Measurements from ENCODE around the gene NCKAP1. TPM values are rescaled to one million over a fixed set of nuclear protein-coding genes. Genes with fewer than 3 reads are reported as not detected.

The NCKAP1 gene
- total and polyA plus RNA-seq, 10 of the 15 experiments (the other 5 are each of a cell fraction or from before 2014, with no cell fraction given): 0.11 to 1.5 (median 0.52) TPM

- TF ChIP-seq IRF3 (IDR thresholded peaks at IDR 0.05) (no peak), NR2C1 (IDR thresholded peaks at IDR 0.05) (no peak)
Observed at GRCh38 chr2:183035298-183035953, 2.8 kb downstream of the NCKAP1 start (continued).

GRCh38 chr2:183034806-183035205 lies 3.5 kb downstream of the NCKAP1 start:
- Histone ChIP-seq H3K36me3 (ENCODE audit: control insufficient read depth in 2 of 2, insufficient read depth in 2 of 2, low read length in 1 of 2) (no peaks in the 10 kb centered on the region), H3K9me3 (replicated peaks; ENCODE audit: control insufficient read depth, insufficient read depth, low read length) (no peaks in the 10 kb centered on the region), H3K27ac (ENCODE audit: control insufficient read depth, insufficient read depth) (no peak overlapping the region), H4K20me1 (ENCODE audit: control insufficient read depth, insufficient read depth) (no peaks in the 10 kb centered on the region), H2AFZ (ENCODE audit: control insufficient read depth, low read depth, low read length) (no peak overlapping the region), H3K4me2 (ENCODE audit: control insufficient read depth, insufficient read depth) (no peak overlapping the region), H3K79me2 (ENCODE audit: control insufficient read depth, insufficient read depth, low read length) (no peaks in the 10 kb centered on the region), H3K4me3 (no peak overlapping the region), H3K9ac (ENCODE audit: control insufficient read depth, insufficient read depth, low read length) (no peak overlapping the region), H3K4me1 (ENCODE audit: control insufficient read depth, insufficient read depth, low read length) (peaks cover 13% of the 10 kb centered on the region; the same call in 1 of the 2 replicates), H3K27me3 (replicated peaks in 1 of 2; ENCODE audit: control insufficient read depth in 2 of 2, insufficient read depth in 2 of 2, low read length in 1 of 2) (peaks cover 7 to 8% of the 10 kb centered on the region in 2 experiments)
- BruUV-seq (replicated peaks): no TSS peak
- ChIA-PET RAD21 (ENCODE audit: unreplicated experiment) (no interaction called here), CTCF (no interaction called here), SMC1A (ENCODE audit: uncharacterized antibody, unreplicated experiment) (no interaction called here), POLR2A (no interaction called here)
- no peak for FAIRE-seq
- DNase-seq (ENCODE audit: low read depth, low spot score): no peak
- ATAC-seq: no peak
- intact Hi-C loops (cut with micrococcal nuclease; ENCODE audit: unreplicated experiment) (loop anchor here (5.0 kb wide), 1 partner anchor 97 kb away; no protein-coding TSS in a partner anchor), in situ Hi-C loops (cut with MboI) (no loop called here)
- 95% methylated on average over 1 of the region's 1 CpG for WGBS (ENCODE audit: insufficient coverage, insufficient replicate concordance, low lambda C conversion rate, missing lambda C conversion rate)
- TF ChIP-seq ATF3 (IDR thresholded peaks at IDR 0.05; ENCODE audit: borderline replicate concordance, extremely low read depth, low read depth, low read length): no peak
- TF ChIP-seq ZBED1 (IDR thresholded peaks at IDR 0.05; ENCODE audit: borderline replicate concordance): no peak
- no peak for TF ChIP-seq JUND (IDR thresholded peaks at IDR 0.05; ENCODE audit: low read depth, low read length)
- TF ChIP-seq BMI1 (IDR thresholded peaks at IDR 0.05; ENCODE audit: borderline replicate concordance): no peak
- TF ChIP-seq TCF7 (IDR thresholded peaks at IDR 0.05; ENCODE audit: borderline replicate concordance): no peak
- TF ChIP-seq CBX3 (IDR thresholded peaks at IDR 0.05; ENCODE audit: borderline replicate concordance, low read depth): no peak
- no peak for TF ChIP-seq RCOR1 (conservative IDR thresholded peaks at IDR 0.05; ENCODE audit: low read depth, low read length)
- no peak for TF ChIP-seq EP300 (IDR thresholded peaks at IDR 0.05; ENCODE audit: borderline replicate concordance in 1 of 2, control insufficient read depth in 1 of 2, low read depth in 2 of 2, low read length in 2 of 2)
- TF ChIP-seq GABPA (IDR thresholded peaks at IDR 0.05; ENCODE audit: low read depth): no peak
- TF ChIP-seq KLF5 (IDR thresholded peaks at IDR 0.05; ENCODE audit: partially characterized antibody): no peak
- TF ChIP-seq RELB (IDR thresholded peaks at IDR 0.05; ENCODE audit: low read depth): no peak
